Common myeloid progenitor, CD34-positive (primary cell): ENCODE results near the gene SYT1.

Source experiments
- CTCF ChIA-PET: fragments of 350-600 bp; sonication (Branson Sonifier 250); formaldehyde crosslinking; loops from one replicate; lab custom pipeline; 2021; ENCODE audit warnings: antibody characterized with exemption; lab: Charles Lee
- POLR2A ChIA-PET: fragments of 350-600 bp; sonication (Branson Sonifier 250); formaldehyde crosslinking; loops from one replicate; lab custom pipeline; 2021; ENCODE audit warnings: antibody characterized with exemption; lab: Charles Lee
- DNase-seq, 3 donors: peaks; one replicate each; pipeline versions ENCODE4 v3.0.0 to v3.0.0-alpha.2; 2013
- H3K27ac ChIP-seq, 2 experiments: 1 replicate in 1 of 2; 2 replicates in 1 of 2; pipeline ENCODE4 v1.7.0; 2013; ENCODE audit warnings: inconsistent platforms in 2 of 2, low read length in 2 of 2, mild to moderate bottlenecking in 2 of 2, low read depth in 1 of 2, moderate library complexity in 1 of 2; ENCODE audit not compliant: severe bottlenecking in 2 of 2, insufficient read depth in 1 of 2, poor library complexity in 1 of 2
- H3K27me3 ChIP-seq, 5 experiments: replicated peaks in 2 of 5; 1 replicate in 3 of 5; 2 replicates in 2 of 5; pipeline versions ENCODE4 v1.6.1 to v1.7.0; 2013; ENCODE audit warnings: low read length in 4 of 5, mild to moderate bottlenecking in 2 of 5, moderate library complexity in 2 of 5, inconsistent platforms in 1 of 5; ENCODE audit not compliant: insufficient read depth in 5 of 5, control insufficient read depth in 4 of 5
- H3K36me3 ChIP-seq, 4 experiments: 1 replicate in 2 of 4; 2 replicates in 2 of 4; pipeline versions ENCODE4 v1.6.1 to v1.7.0; 2013; ENCODE audit warnings: low read length in 3 of 4, control low read depth in 1 of 4, mild to moderate bottlenecking in 1 of 4; ENCODE audit not compliant: control insufficient read depth in 4 of 4, insufficient read depth in 4 of 4
- H3K4me1 ChIP-seq, 4 experiments: 1 replicate in 3 of 4; 2 replicates in 1 of 4; pipeline versions ENCODE4 v1.6.1 to v1.7.1; 2013; ENCODE audit warnings: low read length in 3 of 4, mild to moderate bottlenecking in 3 of 4, control low read depth in 1 of 4, inconsistent platforms in 1 of 4, moderate library complexity in 1 of 4; ENCODE audit not compliant: control insufficient read depth in 4 of 4, insufficient read depth in 4 of 4; ENCODE audit errors: control extremely low read depth in 1 of 4
- H3K4me3 ChIP-seq, 7 experiments: 1 replicate in 4 of 7; 2 replicates in 3 of 7; pipeline versions ENCODE4 v1.5.1 to v1.7.0; 2013; ENCODE audit warnings: mild to moderate bottlenecking in 7 of 7, low read length in 6 of 7, moderate library complexity in 6 of 7, inconsistent platforms in 2 of 7, low read depth in 2 of 7, control low read depth in 1 of 7; ENCODE audit not compliant: insufficient read depth in 4 of 7, control insufficient read depth in 1 of 7; ENCODE audit errors: extremely low read depth in 1 of 7
- H3K9me3 ChIP-seq, 5 experiments: 1 replicate in 4 of 5; 2 replicates in 1 of 5; pipeline versions ENCODE4 v1.6.1 to v1.7.1; 2013; ENCODE audit warnings: low read length in 4 of 5, mild to moderate bottlenecking in 2 of 5, inconsistent platforms in 1 of 5, low read depth in 1 of 5, moderate library complexity in 1 of 5; ENCODE audit not compliant: control insufficient read depth in 4 of 5, insufficient read depth in 2 of 5; ENCODE audit errors: control extremely low read depth in 1 of 5
- WGBS: methylation state at CpG from one replicate; pipeline ENCODE4 v1.1.5; 2013; ENCODE audit not compliant: insufficient coverage; 5-methylcytosine and 5-hydroxymethylcytosine counted together

SYT1 gene

GRCh38 chr12:79299447-79300198, 435.0 kb downstream of the SYT1 start:
- Histone ChIP-seq H3K36me3 (no peaks in the 10 kb centered on the region), H3K27ac (no peak overlapping the region), H3K4me1 (no peaks in the 10 kb centered on the region), H3K9me3 (no peaks in the 10 kb centered on the region), H3K4me3 (no peak overlapping the region), H3K27me3 (no peaks in the 10 kb centered on the region)
- 100% methylated on average over 2 of the region's 5 CpGs for WGBS
- no peak for DNase-seq
- ChIA-PET POLR2A (no interaction called here), CTCF (interaction anchor here (0.8 kb wide), 1 partner anchor 36 kb away, joined by 3 read pairs; no protein-coding TSS in a partner anchor)

GRCh38 chr12:79300199-79300568, 435.6 kb downstream of the SYT1 start:
- no peak for DNase-seq
- WGBS, result 96% methylated on average over 3 of the region's 5 CpGs
- POLR2A ChIA-PET, result no interaction called here

DNA sequence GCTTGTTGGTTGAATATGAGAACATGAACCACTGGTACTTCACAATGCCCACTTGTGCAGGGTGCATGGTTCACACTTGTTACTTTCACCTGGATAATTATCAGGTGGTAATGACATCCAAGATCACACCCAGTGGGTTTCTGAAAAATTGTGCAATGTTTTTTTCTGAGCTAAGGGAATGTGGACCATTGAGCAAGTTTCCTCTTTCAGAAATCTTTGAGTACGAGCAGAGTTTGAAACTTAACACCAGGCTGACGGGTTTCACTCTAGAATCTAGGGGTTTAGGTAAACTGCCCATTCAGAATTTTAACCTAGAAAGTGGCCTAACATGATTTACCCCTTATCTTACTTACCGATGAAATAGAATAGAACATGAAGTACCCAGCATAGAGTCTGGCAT, 436.6 kb downstream of the SYT1 start:
- POLR2A ChIA-PET, result no interaction called here

More at GRCh38 chr12:79300199-79300568, 435.6 kb downstream of the SYT1 start:
- no peaks in the 10 kb centered on the region for H3K9me3 ChIP-seq
- H3K27ac ChIP-seq, result no peak overlapping the region
- H3K27me3 ChIP-seq, result no peaks in the 10 kb centered on the region
- no peaks in the 10 kb centered on the region for H3K4me1 ChIP-seq
- H3K36me3 ChIP-seq, result no peaks in the 10 kb centered on the region
- no peak overlapping the region for H3K4me3 ChIP-seq
- CTCF ChIA-PET, result interaction anchor here (0.8 kb wide), 1 partner anchor 36 kb away, joined by 3 read pairs; no protein-coding TSS in a partner anchor

GRCh38 chr12:79302162-79302814, 437.7 kb downstream of the SYT1 start:
- Histone ChIP-seq H3K4me3 (no peak overlapping the region), H3K36me3 (no peaks in the 10 kb centered on the region), H3K27me3 (no peaks in the 10 kb centered on the region), H3K9me3 (no peaks in the 10 kb centered on the region), H3K27ac (no peak overlapping the region), H3K4me1 (no peaks in the 10 kb centered on the region)
- ChIA-PET CTCF (no interaction called here), POLR2A (interaction anchor here (0.6 kb wide), 1 partner anchor 1283 kb away, joined by 3 read pairs; no protein-coding TSS in a partner anchor)
- no peak for DNase-seq
- WGBS, result 62% methylated on average over 4 of the region's 9 CpGs

More for the DNA sequence above, 436.6 kb downstream of the SYT1 start:
- Histone ChIP-seq H3K27ac (no peak overlapping the region), H3K9me3 (no peaks in the 10 kb centered on the region), H3K4me3 (no peak overlapping the region), H3K4me1 (no peaks in the 10 kb centered on the region), H3K27me3 (no peaks in the 10 kb centered on the region), H3K36me3 (no peaks in the 10 kb centered on the region)
- 100% methylated on average over 1 of the region's 3 CpGs for WGBS
- no peak for DNase-seq
- CTCF ChIA-PET, result no interaction called here

DNA sequence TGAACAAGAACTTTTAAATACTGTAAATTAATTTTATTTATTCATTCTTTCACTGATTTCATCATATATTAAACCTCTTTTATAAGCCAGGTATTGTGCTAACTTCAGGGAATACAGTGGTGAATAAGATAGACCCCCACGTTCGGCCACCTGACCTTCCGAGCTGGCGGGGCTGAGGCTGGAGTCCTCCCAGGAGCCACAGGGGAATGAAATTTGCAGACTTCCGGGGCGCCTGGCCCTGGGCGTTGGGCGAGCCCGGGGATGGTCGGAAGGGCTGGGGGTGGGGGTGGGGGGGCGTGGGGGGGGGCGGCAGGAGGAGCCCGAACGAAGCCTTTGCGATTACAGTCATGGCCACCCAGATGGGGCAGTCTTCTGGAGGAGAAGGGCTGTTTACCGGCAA, 442.8 kb downstream of the SYT1 start:
- CTCF ChIA-PET, result no interaction called here

GRCh38 chr12:79309039-79309438, 444.5 kb downstream of the SYT1 start:
- no CpG with 5 or more reads among the region's 2 CpGs for WGBS
- Histone ChIP-seq H3K4me3 (no peak overlapping the region), H3K27me3 (no peaks in the 10 kb centered on the region), H3K4me1 (no peaks in the 10 kb centered on the region), H3K36me3 (no peaks in the 10 kb centered on the region), H3K27ac (no peak overlapping the region), H3K9me3 (no peaks in the 10 kb centered on the region)
- ChIA-PET POLR2A (no interaction called here), CTCF (no interaction called here)
- no peak for DNase-seq

More for the DNA sequence above, 442.8 kb downstream of the SYT1 start:
- Histone ChIP-seq H3K36me3 (no peaks in the 10 kb centered on the region), H3K27ac (no peak overlapping the region), H3K27me3 (no peaks in the 10 kb centered on the region), H3K4me1 (no peaks in the 10 kb centered on the region), H3K9me3 (no peaks in the 10 kb centered on the region), H3K4me3 (no peak overlapping the region)
- POLR2A ChIA-PET, result no interaction called here
- WGBS, result 100% methylated on average over 4 of the region's 16 CpGs
- no peak for DNase-seq

DNA sequence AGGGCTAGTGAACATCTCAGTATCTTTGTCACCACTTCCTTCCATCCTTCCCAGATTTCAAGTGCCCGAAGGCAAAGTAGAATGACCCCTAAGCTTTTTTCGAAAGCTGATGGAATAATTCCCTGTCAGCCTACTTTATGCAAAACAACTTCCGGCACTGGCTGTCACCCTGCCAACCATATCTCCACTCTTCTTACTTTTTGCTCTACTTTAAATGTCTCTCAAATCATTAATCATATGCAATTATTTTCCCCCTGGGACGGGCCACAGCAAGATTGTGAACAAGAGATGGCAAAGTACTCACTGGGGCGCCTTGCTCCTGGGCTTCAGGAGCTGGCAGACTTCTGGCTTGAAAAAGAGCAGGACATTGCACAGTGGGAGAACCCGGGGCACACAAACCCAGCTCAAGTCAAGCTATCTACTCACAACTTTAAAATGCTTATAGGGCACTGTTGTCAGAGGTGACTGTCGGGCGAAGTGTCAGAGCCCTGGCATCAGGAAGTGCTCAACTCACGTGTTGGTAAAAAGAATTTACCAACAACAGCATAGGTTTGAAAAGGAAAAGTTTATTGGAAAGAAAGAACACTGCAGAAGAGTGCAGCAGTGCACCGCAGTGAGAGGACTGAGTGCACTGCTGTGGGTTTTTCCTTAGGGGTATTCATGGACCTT, 452.7 kb downstream of the SYT1 start:
- Histone ChIP-seq H3K36me3 (no peaks in the 10 kb centered on the region), H3K9me3 (peaks cover 0 to 4% (median 0%) of the 10 kb centered on the region in 5 experiments), H3K4me3 (no peak overlapping the region), H3K27me3 (no peaks in the 10 kb centered on the region), H3K4me1 (no peaks in the 10 kb centered on the region), H3K27ac (no peak overlapping the region)
- WGBS, result 94% methylated on average over 7 of the region's 10 CpGs
- CTCF ChIA-PET, result no interaction called here
- no peak for DNase-seq
- POLR2A ChIA-PET, result no interaction called here
